ENCODE results near the gene APLNR. TPM values are rescaled to one million over a fixed set of nuclear protein-coding genes. Genes with fewer than 3 reads are reported as not detected.

The APLNR gene
- polyA plus RNA-seq, 2 of the 4 experiments (the other 2 are of a cell fraction) = 0.08 to 0.14 TPM

DNA sequence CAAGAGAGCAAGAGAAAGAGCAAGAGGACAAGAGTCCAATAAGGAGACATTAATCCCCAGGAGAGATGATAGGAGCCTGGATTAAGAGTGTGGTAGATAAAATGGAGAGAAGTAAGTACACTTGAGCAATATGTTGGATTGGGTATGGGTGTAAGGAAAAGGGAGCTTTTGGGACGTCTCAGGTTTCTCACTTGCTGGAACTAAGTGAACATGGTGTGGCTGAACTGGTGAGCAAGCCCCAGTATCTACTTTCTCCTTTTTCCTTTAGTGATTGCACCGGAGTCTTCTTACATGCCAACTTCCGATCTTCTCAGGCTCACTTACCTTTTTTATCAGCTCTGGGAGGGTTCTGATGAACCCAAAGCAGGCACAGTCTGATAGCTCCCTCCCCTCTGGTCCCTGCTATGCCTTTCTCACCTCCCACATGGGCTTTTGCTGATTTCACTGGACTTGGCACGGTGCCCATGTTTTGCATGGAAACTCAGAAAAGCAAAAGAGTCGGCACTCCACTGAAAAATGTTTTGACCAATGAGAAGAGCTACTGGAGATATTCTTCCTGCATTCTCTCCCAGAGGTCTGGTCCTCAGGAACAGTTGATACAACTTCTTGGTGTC, 14.5 kb upstream of the APLNR start:
- WGBS (ENCODE audit: missing lambda C conversion rate) = 56% methylated on average over 5 of the region's 5 CpGs
- DNase-seq (ENCODE audit: low read depth in 1 of 2, low spot score in 1 of 2) = no peak
- peak overlapping the region; percentile 10 to 90; a peak in 3 of 6 replicates for H3K27ac ChIP-seq
- TF ChIP-seq TFCP2L1 (CRISPR knock-in tag; IDR thresholded peaks at IDR 0.05) (no peak), KDM1A (IDR thresholded peaks at IDR 0.05; ENCODE audit: low read depth) (no peak), NR3C1 (IDR thresholded peaks at IDR 0.05) (no peak)
- H3K9me3 ChIP-seq = no peaks in the 10 kb centered on the region
- ChIA-PET POLR2A (no interaction called here), CTCF (interaction anchor here (1.0 to 14.1 kb wide), 11 partner anchors 9 to 626 kb away, joined by 3 to 596 read pairs (median 44); partner anchors contain the start of gene APLNR)
- ATAC-seq = no peak
- H3K4me1 ChIP-seq = peaks cover 11% of the 10 kb centered on the region
- FAIRE-seq = no peak
- H3K4me3 ChIP-seq = no peak overlapping the region
- H3K4me2 ChIP-seq = no peak overlapping the region

DNA sequence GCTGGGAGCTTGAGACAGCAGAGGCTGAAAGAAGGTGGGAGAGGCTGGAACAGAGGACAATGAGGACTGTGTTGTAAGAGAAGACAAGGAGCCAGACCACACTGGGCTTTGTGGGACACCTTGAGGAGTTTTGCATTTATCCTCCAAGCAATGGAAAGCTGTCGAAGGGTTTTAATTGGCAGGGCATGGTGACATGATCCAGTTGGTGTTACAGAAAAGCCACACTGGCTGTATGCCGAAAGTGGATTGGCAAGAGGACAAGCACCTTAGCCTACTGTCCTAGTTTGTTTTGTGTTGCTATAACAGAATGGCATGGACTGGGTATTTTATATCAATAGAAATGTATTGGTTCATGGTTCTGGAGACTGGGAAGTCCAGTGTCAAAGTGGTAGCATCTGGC, 14.0 kb upstream of the APLNR start:
- Histone ChIP-seq H3K4me2 (no peak overlapping the region), H3K4me3 (no peak overlapping the region), H3K9me3 (no peaks in the 10 kb centered on the region), H3K27ac (peak overlapping the region; percentile 10 to 90; a peak in 3 of 6 replicates), H3K4me1 (peaks cover 11% of the 10 kb centered on the region)
- DNase-seq (ENCODE audit: low read depth in 1 of 2, low spot score in 1 of 2) = no peak
- POLR2A ChIA-PET = no interaction called here
- TF ChIP-seq HEYL (CRISPR knock-in tag; IDR thresholded peaks at IDR 0.05) (no peak), TP53 (CRISPR knock-in tag; IDR thresholded peaks at IDR 0.05) (no peak), PHF8 (IDR thresholded peaks at IDR 0.05; ENCODE audit: borderline replicate concordance, low read depth) (no peak), MAFK (IDR thresholded peaks at IDR 0.05; ENCODE audit: partially characterized antibody) (no peak), ZFP36 (IDR thresholded peaks at IDR 0.05; ENCODE audit: borderline replicate concordance, partially characterized antibody) (no peak), RNF2 (IDR thresholded peaks at IDR 0.05; ENCODE audit: borderline replicate concordance, low read depth) (no peak), RAD21 (conservative IDR thresholded peaks at IDR 0.05 in 1 of 2, IDR thresholded peaks at IDR 0.05 in 1 of 2) (no peak), CBX2 (IDR thresholded peaks at IDR 0.05; ENCODE audit: borderline replicate concordance, low read depth) (no peak)
- TF ChIP-seq, protein P1, sequence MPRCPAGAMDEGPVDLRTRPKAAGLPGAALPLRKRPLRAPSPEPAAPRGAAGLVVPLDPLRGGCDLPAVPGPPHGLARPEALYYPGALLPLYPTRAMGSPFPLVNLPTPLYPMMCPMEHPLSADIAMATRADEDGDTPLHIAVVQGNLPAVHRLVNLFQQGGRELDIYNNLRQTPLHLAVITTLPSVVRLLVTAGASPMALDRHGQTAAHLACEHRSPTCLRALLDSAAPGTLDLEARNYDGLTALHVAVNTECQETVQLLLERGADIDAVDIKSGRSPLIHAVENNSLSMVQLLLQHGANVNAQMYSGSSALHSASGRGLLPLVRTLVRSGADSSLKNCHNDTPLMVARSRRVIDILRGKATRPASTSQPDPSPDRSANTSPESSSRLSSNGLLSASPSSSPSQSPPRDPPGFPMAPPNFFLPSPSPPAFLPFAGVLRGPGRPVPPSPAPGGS (IDR thresholded peaks at IDR 0.05) = no peak
- TF ChIP-seq, protein P2, sequence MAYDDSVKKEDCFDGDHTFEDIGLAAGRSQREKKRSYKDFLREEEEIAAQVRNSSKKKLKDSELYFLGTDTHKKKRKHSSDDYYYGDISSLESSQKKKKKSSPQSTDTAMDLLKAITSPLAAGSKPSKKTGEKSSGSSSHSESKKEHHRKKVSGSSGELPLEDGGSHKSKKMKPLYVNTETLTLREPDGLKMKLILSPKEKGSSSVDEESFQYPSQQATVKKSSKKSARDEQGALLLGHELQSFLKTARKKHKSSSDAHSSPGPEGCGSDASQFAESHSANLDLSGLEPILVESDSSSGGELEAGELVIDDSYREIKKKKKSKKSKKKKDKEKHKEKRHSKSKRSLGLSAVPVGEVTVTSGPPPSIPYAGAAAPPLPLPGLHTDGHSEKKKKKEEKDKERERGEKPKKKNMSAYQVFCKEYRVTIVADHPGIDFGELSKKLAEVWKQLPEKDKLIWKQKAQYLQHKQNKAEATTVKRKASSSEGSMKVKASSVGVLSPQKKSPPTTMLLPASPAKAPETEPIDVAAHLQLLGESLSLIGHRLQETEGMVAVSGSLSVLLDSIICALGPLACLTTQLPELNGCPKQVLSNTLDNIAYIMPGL (CRISPR knock-in tag; IDR thresholded peaks at IDR 0.05; ENCODE audit: borderline replicate concordance) = no peak
- TF ChIP-seq, protein P3, sequence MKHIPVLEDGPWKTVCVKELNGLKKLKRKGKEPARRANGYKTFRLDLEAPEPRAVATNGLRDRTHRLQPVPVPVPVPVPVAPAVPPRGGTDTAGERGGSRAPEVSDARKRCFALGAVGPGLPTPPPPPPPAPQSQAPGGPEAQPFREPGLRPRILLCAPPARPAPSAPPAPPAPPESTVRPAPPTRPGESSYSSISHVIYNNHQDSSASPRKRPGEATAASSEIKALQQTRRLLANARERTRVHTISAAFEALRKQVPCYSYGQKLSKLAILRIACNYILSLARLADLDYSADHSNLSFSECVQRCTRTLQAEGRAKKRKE (CRISPR knock-in tag; IDR thresholded peaks at IDR 0.05; ENCODE audit: low read depth) = no peak
- TF ChIP-seq, protein P4, sequence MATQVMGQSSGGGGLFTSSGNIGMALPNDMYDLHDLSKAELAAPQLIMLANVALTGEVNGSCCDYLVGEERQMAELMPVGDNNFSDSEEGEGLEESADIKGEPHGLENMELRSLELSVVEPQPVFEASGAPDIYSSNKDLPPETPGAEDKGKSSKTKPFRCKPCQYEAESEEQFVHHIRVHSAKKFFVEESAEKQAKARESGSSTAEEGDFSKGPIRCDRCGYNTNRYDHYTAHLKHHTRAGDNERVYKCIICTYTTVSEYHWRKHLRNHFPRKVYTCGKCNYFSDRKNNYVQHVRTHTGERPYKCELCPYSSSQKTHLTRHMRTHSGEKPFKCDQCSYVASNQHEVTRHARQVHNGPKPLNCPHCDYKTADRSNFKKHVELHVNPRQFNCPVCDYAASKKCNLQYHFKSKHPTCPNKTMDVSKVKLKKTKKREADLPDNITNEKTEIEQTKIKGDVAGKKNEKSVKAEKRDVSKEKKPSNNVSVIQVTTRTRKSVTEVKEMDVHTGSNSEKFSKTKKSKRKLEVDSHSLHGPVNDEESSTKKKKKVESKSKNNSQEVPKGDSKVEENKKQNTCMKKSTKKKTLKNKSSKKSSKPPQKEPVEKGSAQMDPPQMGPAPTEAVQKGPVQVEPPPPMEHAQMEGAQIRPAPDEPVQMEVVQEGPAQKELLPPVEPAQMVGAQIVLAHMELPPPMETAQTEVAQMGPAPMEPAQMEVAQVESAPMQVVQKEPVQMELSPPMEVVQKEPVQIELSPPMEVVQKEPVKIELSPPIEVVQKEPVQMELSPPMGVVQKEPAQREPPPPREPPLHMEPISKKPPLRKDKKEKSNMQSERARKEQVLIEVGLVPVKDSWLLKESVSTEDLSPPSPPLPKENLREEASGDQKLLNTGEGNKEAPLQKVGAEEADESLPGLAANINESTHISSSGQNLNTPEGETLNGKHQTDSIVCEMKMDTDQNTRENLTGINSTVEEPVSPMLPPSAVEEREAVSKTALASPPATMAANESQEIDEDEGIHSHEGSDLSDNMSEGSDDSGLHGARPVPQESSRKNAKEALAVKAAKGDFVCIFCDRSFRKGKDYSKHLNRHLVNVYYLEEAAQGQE (IDR thresholded peaks at IDR 0.05) = no peak
- TF ChIP-seq, protein P5, sequence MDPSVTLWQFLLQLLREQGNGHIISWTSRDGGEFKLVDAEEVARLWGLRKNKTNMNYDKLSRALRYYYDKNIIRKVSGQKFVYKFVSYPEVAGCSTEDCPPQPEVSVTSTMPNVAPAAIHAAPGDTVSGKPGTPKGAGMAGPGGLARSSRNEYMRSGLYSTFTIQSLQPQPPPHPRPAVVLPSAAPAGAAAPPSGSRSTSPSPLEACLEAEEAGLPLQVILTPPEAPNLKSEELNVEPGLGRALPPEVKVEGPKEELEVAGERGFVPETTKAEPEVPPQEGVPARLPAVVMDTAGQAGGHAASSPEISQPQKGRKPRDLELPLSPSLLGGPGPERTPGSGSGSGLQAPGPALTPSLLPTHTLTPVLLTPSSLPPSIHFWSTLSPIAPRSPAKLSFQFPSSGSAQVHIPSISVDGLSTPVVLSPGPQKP (IDR thresholded peaks at IDR 0.05; ENCODE audit: low read depth, low read length) = no peak
- WGBS (ENCODE audit: missing lambda C conversion rate) = 93% methylated on average over 2 of the region's 2 CpGs
- no peak for ATAC-seq
- CTCF ChIA-PET = interaction anchor here (0.6 to 14.1 kb wide), 22 partner anchors 9 to 625 kb away, joined by 3 to 596 read pairs (median 22); partner anchors contain the start of gene APLNR
- FAIRE-seq = no peak

All from A549 (cell line).